ENCODE data around the gene SP1. TPM values are rescaled to one million over a fixed set of nuclear protein-coding genes. Genes with fewer than 3 reads are reported as not detected.
A peak's percentile ranks its signal among the peaks of the same experiment; 100 is the strongest.

The SP1 gene
- total RNA-seq, 1 experiment from 2014 or later, result 87.2 TPM

DNA sequence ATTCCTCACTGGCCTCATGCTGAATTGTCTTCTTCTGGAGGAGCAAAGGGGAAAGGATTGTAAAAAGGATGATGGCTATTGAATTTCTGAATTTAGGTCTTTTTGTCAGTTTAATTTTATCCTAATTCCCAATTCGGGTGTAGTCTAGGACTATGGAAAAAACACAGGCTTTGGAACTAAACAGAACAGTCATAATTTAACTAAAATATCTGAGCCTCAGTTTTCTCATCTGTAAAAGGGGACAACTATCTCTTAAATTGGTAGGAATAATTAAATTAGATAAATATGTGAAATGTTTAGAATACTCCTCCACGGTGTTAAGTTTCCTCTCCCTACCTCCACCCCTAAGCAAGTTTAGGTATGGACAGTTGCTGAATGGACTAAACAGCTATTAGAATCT is 3.2 kb upstream of the SP1 start (continued):
- TF ChIP-seq, protein P1, sequence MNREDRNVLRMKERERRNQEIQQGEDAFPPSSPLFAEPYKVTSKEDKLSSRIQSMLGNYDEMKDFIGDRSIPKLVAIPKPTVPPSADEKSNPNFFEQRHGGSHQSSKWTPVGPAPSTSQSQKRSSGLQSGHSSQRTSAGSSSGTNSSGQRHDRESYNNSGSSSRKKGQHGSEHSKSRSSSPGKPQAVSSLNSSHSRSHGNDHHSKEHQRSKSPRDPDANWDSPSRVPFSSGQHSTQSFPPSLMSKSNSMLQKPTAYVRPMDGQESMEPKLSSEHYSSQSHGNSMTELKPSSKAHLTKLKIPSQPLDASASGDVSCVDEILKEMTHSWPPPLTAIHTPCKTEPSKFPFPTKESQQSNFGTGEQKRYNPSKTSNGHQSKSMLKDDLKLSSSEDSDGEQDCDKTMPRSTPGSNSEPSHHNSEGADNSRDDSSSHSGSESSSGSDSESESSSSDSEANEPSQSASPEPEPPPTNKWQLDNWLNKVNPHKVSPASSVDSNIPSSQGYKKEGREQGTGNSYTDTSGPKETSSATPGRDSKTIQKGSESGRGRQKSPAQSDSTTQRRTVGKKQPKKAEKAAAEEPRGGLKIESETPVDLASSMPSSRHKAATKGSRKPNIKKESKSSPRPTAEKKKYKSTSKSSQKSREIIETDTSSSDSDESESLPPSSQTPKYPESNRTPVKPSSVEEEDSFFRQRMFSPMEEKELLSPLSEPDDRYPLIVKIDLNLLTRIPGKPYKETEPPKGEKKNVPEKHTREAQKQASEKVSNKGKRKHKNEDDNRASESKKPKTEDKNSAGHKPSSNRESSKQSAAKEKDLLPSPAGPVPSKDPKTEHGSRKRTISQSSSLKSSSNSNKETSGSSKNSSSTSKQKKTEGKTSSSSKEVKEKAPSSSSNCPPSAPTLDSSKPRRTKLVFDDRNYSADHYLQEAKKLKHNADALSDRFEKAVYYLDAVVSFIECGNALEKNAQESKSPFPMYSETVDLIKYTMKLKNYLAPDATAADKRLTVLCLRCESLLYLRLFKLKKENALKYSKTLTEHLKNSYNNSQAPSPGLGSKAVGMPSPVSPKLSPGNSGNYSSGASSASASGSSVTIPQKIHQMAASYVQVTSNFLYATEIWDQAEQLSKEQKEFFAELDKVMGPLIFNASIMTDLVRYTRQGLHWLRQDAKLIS (CRISPR knock-in tag; IDR thresholded peaks at IDR 0.05; ENCODE audit: borderline replicate concordance), result no peak
- TF ChIP-seq, protein P2, sequence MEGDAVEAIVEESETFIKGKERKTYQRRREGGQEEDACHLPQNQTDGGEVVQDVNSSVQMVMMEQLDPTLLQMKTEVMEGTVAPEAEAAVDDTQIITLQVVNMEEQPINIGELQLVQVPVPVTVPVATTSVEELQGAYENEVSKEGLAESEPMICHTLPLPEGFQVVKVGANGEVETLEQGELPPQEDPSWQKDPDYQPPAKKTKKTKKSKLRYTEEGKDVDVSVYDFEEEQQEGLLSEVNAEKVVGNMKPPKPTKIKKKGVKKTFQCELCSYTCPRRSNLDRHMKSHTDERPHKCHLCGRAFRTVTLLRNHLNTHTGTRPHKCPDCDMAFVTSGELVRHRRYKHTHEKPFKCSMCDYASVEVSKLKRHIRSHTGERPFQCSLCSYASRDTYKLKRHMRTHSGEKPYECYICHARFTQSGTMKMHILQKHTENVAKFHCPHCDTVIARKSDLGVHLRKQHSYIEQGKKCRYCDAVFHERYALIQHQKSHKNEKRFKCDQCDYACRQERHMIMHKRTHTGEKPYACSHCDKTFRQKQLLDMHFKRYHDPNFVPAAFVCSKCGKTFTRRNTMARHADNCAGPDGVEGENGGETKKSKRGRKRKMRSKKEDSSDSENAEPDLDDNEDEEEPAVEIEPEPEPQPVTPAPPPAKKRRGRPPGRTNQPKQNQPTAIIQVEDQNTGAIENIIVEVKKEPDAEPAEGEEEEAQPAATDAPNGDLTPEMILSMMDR (IDR thresholded peaks at IDR 0.05), result no peak
- TF ChIP-seq OVOL2 (CRISPR knock-in tag; IDR thresholded peaks at IDR 0.05; ENCODE audit: borderline replicate concordance), result no peak

DNA sequence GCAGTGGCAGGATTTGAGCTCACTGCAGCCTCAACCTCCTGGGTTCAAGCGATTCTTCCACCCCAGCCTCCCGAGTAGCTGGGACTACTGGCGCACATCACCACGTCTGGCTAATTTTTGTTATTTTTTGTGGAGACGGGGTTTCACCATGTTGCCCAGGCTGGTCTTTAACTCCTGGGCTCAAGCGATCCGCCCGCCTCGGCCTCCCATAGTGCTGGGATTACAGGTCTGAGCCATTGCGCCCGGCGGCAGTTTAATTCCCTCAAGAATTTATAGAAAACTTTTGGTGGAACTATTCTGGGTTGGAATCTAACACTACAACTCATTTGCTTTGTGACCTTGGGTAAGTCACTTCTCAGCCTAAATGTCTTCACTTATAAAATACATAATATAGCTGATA is 1.8 kb upstream of the SP1 start:
- peaks cover 20% of the 10 kb centered on the region for H3K4me1 Mint-ChIP-seq

More for the DNA sequence above, 1.8 kb upstream of the SP1 start:
- Mint-ChIP-seq H3K4me3 (peak overlapping the region; percentile 24; the same call in 1 of the 2 replicates), H3K27ac (no peak overlapping the region; the same call in 1 of the 2 replicates), H3K27me3 (ENCODE audit: low read depth) (peaks cover 3% of the 10 kb centered on the region; the same call in 1 of the 2 replicates), H3K36me3 (peaks cover 19% of the 10 kb centered on the region), H3K9me3 (no peaks in the 10 kb centered on the region)
- ChIA-PET POLR2A (interaction anchor here (1.6 kb wide), 1 partner anchor 33 kb away, joined by 10 read pairs; no protein-coding TSS in a partner anchor), CTCF (interaction anchor here (0.8 to 8.7 kb wide), 5 partner anchors 25 to 56 kb away, joined by 4 to 103 read pairs (median 22); partner anchors contain the start of gene AAAS)
- no peak for TF ChIP-seq NR1H2 (CRISPR knock-in tag; IDR thresholded peaks at IDR 0.05)
- no peak for TF ChIP-seq GRHL2 (CRISPR knock-in tag; IDR thresholded peaks at IDR 0.05; ENCODE audit: insufficient replicate concordance, severe bottlenecking)
- TF ChIP-seq, protein P3, sequence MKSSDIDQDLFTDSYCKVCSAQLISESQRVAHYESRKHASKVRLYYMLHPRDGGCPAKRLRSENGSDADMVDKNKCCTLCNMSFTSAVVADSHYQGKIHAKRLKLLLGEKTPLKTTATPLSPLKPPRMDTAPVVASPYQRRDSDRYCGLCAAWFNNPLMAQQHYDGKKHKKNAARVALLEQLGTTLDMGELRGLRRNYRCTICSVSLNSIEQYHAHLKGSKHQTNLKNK (CRISPR knock-in tag; IDR thresholded peaks at IDR 0.05), result no peak
- no peak for TF ChIP-seq SMAD3 (CRISPR knock-in tag; IDR thresholded peaks at IDR 0.05; ENCODE audit: borderline replicate concordance)
- no peak for TF ChIP-seq ZNF671 (CRISPR knock-in tag; IDR thresholded peaks at IDR 0.05)
- TF ChIP-seq ZNF138 (CRISPR knock-in tag; conservative IDR thresholded peaks at IDR 0.05), result no peak
- no peak for TF ChIP-seq ZNF423 (CRISPR knock-in tag; IDR thresholded peaks at IDR 0.05)
- TF ChIP-seq, protein P4, sequence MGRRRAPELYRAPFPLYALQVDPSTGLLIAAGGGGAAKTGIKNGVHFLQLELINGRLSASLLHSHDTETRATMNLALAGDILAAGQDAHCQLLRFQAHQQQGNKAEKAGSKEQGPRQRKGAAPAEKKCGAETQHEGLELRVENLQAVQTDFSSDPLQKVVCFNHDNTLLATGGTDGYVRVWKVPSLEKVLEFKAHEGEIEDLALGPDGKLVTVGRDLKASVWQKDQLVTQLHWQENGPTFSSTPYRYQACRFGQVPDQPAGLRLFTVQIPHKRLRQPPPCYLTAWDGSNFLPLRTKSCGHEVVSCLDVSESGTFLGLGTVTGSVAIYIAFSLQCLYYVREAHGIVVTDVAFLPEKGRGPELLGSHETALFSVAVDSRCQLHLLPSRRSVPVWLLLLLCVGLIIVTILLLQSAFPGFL (CRISPR knock-in tag; IDR thresholded peaks at IDR 0.05; ENCODE audit: borderline replicate concordance), result no peak
- TF ChIP-seq JAZF1 (CRISPR knock-in tag; IDR thresholded peaks at IDR 0.05), result no peak
- no peak for TF ChIP-seq NFYB (CRISPR knock-in tag; conservative IDR thresholded peaks at IDR 0.05; ENCODE audit: low read depth)
- TF ChIP-seq, protein P2 (IDR thresholded peaks at IDR 0.05), result no peak
- TF ChIP-seq CBFB (CRISPR knock-in tag; IDR thresholded peaks at IDR 0.05; ENCODE audit: low read depth), result no peak
- TF ChIP-seq, protein P5, sequence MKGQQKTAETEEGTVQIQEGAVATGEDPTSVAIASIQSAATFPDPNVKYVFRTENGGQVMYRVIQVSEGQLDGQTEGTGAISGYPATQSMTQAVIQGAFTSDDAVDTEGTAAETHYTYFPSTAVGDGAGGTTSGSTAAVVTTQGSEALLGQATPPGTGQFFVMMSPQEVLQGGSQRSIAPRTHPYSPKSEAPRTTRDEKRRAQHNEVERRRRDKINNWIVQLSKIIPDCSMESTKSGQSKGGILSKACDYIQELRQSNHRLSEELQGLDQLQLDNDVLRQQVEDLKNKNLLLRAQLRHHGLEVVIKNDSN (CRISPR knock-in tag; IDR thresholded peaks at IDR 0.05), result no peak
- TF ChIP-seq, protein P6, sequence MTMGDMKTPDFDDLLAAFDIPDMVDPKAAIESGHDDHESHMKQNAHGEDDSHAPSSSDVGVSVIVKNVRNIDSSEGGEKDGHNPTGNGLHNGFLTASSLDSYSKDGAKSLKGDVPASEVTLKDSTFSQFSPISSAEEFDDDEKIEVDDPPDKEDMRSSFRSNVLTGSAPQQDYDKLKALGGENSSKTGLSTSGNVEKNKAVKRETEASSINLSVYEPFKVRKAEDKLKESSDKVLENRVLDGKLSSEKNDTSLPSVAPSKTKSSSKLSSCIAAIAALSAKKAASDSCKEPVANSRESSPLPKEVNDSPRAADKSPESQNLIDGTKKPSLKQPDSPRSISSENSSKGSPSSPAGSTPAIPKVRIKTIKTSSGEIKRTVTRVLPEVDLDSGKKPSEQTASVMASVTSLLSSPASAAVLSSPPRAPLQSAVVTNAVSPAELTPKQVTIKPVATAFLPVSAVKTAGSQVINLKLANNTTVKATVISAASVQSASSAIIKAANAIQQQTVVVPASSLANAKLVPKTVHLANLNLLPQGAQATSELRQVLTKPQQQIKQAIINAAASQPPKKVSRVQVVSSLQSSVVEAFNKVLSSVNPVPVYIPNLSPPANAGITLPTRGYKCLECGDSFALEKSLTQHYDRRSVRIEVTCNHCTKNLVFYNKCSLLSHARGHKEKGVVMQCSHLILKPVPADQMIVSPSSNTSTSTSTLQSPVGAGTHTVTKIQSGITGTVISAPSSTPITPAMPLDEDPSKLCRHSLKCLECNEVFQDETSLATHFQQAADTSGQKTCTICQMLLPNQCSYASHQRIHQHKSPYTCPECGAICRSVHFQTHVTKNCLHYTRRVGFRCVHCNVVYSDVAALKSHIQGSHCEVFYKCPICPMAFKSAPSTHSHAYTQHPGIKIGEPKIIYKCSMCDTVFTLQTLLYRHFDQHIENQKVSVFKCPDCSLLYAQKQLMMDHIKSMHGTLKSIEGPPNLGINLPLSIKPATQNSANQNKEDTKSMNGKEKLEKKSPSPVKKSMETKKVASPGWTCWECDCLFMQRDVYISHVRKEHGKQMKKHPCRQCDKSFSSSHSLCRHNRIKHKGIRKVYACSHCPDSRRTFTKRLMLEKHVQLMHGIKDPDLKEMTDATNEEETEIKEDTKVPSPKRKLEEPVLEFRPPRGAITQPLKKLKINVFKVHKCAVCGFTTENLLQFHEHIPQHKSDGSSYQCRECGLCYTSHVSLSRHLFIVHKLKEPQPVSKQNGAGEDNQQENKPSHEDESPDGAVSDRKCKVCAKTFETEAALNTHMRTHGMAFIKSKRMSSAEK (CRISPR knock-in tag; IDR thresholded peaks at IDR 0.05; ENCODE audit: borderline replicate concordance), result no peak
- TF ChIP-seq, protein P7, sequence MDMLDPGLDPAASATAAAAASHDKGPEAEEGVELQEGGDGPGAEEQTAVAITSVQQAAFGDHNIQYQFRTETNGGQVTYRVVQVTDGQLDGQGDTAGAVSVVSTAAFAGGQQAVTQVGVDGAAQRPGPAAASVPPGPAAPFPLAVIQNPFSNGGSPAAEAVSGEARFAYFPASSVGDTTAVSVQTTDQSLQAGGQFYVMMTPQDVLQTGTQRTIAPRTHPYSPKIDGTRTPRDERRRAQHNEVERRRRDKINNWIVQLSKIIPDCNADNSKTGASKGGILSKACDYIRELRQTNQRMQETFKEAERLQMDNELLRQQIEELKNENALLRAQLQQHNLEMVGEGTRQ (CRISPR knock-in tag; IDR thresholded peaks at IDR 0.05), result no peak
- TF ChIP-seq ZNF263 (CRISPR knock-in tag; IDR thresholded peaks at IDR 0.05; ENCODE audit: low read depth), result no peak
- DNase-seq (ENCODE audit: low spot score) (no peak), ATAC-seq (no peak)
